22Rv1 (cell line): ENCODE data around the gene IQSEC3.

Source experiments
- ZFX ChIP-seq: fragments of 450-650 bp; IDR thresholded peaks from 2 replicates; pipeline ENCODE4 v1.6.1; 2017; ENCODE audit warnings: antibody characterized with exemption, borderline replicate concordance
- TF ChIP-seq, protein P1 (sequence below): fragments of 450-650 bp; IDR thresholded peaks from 2 replicates; pipeline ENCODE4 v1.5.1; 2017; ENCODE audit warnings: mild to moderate bottlenecking

DNA sequence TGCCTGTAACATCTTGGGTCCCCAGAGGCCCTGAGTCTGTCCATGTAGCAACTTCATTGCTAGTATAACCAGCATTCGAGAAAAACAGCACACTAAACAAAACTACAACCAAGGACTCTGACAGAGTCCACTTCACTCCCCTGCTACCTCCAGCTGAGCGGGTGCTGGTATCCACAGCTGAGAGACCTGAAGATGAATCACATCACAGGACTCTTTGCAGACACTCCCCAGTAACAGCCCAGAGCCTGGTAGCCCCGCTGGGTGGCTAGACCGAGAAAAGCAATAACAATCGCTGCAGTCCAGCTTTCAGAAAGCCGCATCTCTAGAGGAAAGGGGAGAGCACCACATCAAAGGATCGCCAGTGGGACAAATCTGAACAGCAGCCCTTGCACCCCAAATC, 9.0 kb upstream of the IQSEC3 start:
- TF ChIP-seq, protein P1, sequence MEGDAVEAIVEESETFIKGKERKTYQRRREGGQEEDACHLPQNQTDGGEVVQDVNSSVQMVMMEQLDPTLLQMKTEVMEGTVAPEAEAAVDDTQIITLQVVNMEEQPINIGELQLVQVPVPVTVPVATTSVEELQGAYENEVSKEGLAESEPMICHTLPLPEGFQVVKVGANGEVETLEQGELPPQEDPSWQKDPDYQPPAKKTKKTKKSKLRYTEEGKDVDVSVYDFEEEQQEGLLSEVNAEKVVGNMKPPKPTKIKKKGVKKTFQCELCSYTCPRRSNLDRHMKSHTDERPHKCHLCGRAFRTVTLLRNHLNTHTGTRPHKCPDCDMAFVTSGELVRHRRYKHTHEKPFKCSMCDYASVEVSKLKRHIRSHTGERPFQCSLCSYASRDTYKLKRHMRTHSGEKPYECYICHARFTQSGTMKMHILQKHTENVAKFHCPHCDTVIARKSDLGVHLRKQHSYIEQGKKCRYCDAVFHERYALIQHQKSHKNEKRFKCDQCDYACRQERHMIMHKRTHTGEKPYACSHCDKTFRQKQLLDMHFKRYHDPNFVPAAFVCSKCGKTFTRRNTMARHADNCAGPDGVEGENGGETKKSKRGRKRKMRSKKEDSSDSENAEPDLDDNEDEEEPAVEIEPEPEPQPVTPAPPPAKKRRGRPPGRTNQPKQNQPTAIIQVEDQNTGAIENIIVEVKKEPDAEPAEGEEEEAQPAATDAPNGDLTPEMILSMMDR: no peak
- no peak for TF ChIP-seq ZFX
